A673 (cell line): ENCODE measurements around the gene TRIM39. TPM values are rescaled to one million over a fixed set of nuclear protein-coding genes. Genes with fewer than 3 reads are reported as not detected.

Experiments
- BruUV-seq: library from RNA; stranded (reverse); fragments of 400-500 nt; replicated peaks from 2 replicates; lab custom pipeline; 2021; lab: Mats Ljungman, UMichigan
- CTCF ChIA-PET: fragments of 300-600 bp; sonication (Branson Sonifier 250); formaldehyde crosslinking; loops from one replicate; lab custom pipeline; 2022; ENCODE audit warnings: antibody characterized with exemption; lab: Charles Lee
- POLR2A ChIA-PET: fragments of 300-600 bp; sonication (Branson Sonifier 250); formaldehyde crosslinking; loops from one replicate; lab custom pipeline; 2022; ENCODE audit warnings: antibody characterized with exemption; ENCODE audit not compliant: low non-redundant PET; lab: Charles Lee
- DNase-seq: peaks from one replicate; pipeline ENCODE4 v3.0.0-alpha.2; 2015; ENCODE audit warnings: low spot score
- H3K27ac ChIP-seq: fragments of 200-600 bp; sonication (generic); 2 replicates; pipeline ENCODE4 v1.5.1; 2016; ENCODE audit warnings: mixed run types, low read depth, mild to moderate bottlenecking, mixed read lengths, antibody characterized with exemption, low read length; ENCODE audit not compliant: poor library complexity, severe bottlenecking
- H3K27me3 ChIP-seq: fragments of 200-600 bp; sonication (generic); replicated peaks from 2 replicates; pipeline ENCODE4 v1.6.1; 2017; ENCODE audit warnings: mixed run types, low read depth, mild to moderate bottlenecking, mixed read lengths, antibody characterized with exemption, low read length; ENCODE audit not compliant: insufficient read depth, poor library complexity
- H3K36me3 ChIP-seq: fragments of 200-600 bp; sonication (generic); 2 replicates; pipeline ENCODE4 v1.6.1; 2016; ENCODE audit warnings: mixed run types, mild to moderate bottlenecking, mixed read lengths, antibody characterized with exemption, low read length; ENCODE audit not compliant: insufficient read depth, poor library complexity, severe bottlenecking
- H3K4me1 ChIP-seq: fragments of 200-600 bp; sonication (generic); 2 replicates; pipeline ENCODE4 v1.6.1; 2017; ENCODE audit warnings: mixed run types, mild to moderate bottlenecking, mixed read lengths, antibody characterized with exemption, low read length; ENCODE audit not compliant: insufficient read depth, poor library complexity, severe bottlenecking
- H3K4me3 ChIP-seq: fragments of 200-600 bp; sonication (generic); 2 replicates; pipeline ENCODE4 v1.5.1; 2016; ENCODE audit warnings: low read depth, mixed run types, mild to moderate bottlenecking, mixed read lengths, low read length; ENCODE audit not compliant: poor library complexity, severe bottlenecking
- H3K9me3 ChIP-seq: fragments of 200-600 bp; sonication (generic); 2 replicates; pipeline ENCODE4 v1.6.1; 2016; ENCODE audit warnings: mixed run types, low read depth, mild to moderate bottlenecking, mixed read lengths, antibody characterized with exemption, low read length; ENCODE audit not compliant: poor library complexity, severe bottlenecking
- CTCF ChIP-seq: fragments of 300-800, 200-600 bp; sonication (generic); conservative IDR thresholded peaks from 2 replicates; pipeline ENCODE4 v1.5.1; 2017; ENCODE audit warnings: low read depth, mild to moderate bottlenecking, antibody characterized with exemption, low read length, moderate library complexity, mixed read lengths
- EZH2 ChIP-seq: fragments of 200-600 bp; sonication (generic); IDR thresholded peaks from 2 replicates; pipeline ENCODE4 v1.6.1; 2017; ENCODE audit warnings: borderline replicate concordance, low read depth, mild to moderate bottlenecking, mixed read lengths, antibody characterized with exemption, low read length; ENCODE audit not compliant: poor library complexity, severe bottlenecking
- intact Hi-C: fragments of 100-400 bp; cut with micrococcal nuclease; formaldehyde crosslinking; loops from one replicate; pipeline ENCODE4 v1.10.0; 2022; ENCODE audit not compliant: unreplicated experiment
- total RNA-seq: library from RNA; stranded (reverse); gene quantifications from 2 replicates; pipeline ENCODE4 v1.2.3, GENCODE V29; 2021

TRIM39 gene
- total RNA-seq, 1 experiment from 2014 or later, result 14.3 TPM

DNA sequence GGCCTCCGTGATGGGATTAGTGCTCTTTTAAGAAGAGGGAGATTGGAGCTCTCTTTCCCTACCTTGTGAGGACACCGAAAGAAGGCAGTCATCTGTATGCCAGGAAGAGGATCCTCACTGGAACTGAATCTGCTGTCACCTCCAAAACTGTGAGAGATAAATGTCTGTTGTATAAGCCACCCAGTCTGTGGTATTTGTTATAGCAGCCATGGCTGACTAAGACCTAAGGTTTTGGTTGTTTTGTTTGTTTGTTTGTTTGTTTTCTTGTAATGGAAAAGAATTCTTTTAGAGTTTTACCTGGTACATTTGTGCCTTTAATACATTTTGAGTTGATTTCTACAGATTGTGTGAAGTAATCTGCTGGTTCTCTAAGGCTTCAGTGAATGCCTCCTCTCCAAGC, 25.8 kb downstream of the TRIM39 start:
- POLR2A ChIA-PET, result no interaction called here

DNA sequence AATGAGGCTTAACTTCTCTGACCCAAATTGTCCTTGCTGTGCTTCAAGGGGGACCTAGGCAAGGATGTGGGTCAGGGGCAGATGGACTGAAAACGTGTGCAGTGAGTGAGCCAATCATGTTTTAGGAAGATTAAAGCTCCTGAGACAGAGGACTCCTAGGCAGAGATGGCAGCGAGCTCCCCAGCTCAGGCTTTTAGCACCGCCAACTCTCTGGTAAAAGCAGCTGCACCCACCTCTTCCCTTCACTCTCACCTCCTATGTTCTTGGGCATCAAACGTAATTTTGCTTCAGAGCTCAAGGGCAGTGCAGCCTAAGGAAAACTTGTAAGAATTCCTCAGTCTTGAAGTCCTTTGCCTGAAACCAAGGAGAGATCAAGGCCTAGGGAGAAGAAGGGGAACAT, 28.6 kb downstream of the TRIM39 start:
- H3K9me3 ChIP-seq, result no peaks in the 10 kb centered on the region
- ChIA-PET POLR2A (interaction anchor here (0.6 kb wide), 1 partner anchor 66 kb away, joined by 12 read pairs; no protein-coding TSS in a partner anchor), CTCF (no interaction called here)
- H3K4me3 ChIP-seq, result no peak overlapping the region
- H3K27me3 ChIP-seq, result peaks cover 25% of the 10 kb centered on the region
- H3K27ac ChIP-seq, result no peak overlapping the region
- TF ChIP-seq EZH2 (no peak), CTCF (no peak)
- peaks cover 6% of the 10 kb centered on the region for H3K4me1 ChIP-seq
- intact Hi-C loops, result loop anchor here (10.0 kb wide), 1 partner anchor 90 kb away; no protein-coding TSS in a partner anchor
- BruUV-seq, result no TSS peak
- DNase-seq, result no peak
- no peaks in the 10 kb centered on the region for H3K36me3 ChIP-seq

More for the DNA sequence above, 25.8 kb downstream of the TRIM39 start:
- CTCF ChIA-PET, result no interaction called here
- no peak for DNase-seq
- Histone ChIP-seq H3K27me3 (no peaks in the 10 kb centered on the region), H3K4me3 (no peak overlapping the region), H3K27ac (no peak overlapping the region), H3K4me1 (no peaks in the 10 kb centered on the region), H3K36me3 (peaks cover 1% of the 10 kb centered on the region), H3K9me3 (no peaks in the 10 kb centered on the region)
- no peak for TF ChIP-seq EZH2
- no peak for TF ChIP-seq CTCF
- intact Hi-C loops, result loop anchor here (10.0 kb wide), 1 partner anchor 92 kb away; no protein-coding TSS in a partner anchor
- BruUV-seq, result no TSS peak

DNA sequence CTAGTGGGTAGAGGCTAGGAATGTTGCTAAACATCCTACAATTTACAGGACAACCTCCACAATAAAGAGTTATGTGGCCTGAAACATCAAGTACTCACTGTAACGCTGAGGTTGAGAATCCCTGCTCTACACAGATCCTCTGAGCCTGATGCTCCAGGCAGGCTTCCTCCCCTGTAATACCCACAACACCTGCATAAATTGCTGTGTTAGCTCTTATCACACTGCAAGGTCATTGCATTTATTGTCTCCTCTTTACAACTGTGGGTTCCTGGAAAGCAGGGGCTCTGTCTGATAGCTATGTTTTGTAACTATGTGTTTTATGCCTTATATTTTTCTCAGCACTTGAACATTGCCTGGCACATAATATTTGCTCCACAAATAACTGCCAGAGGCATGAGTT, 29.8 kb downstream of the TRIM39 start:
- POLR2A ChIA-PET, result no interaction called here
- CTCF ChIA-PET, result no interaction called here
- BruUV-seq, result no TSS peak
- H3K36me3 ChIP-seq, result no peaks in the 10 kb centered on the region
- intact Hi-C loops, result loop anchor here (2.0 to 10.0 kb wide), 2 partner anchors 42 to 88 kb away; no protein-coding TSS in a partner anchor
- H3K27ac ChIP-seq, result no peak overlapping the region
- DNase-seq, result no peak
- no peak overlapping the region for H3K4me3 ChIP-seq
- H3K4me1 ChIP-seq, result peaks cover 6% of the 10 kb centered on the region
- H3K27me3 ChIP-seq, result peaks cover 38% of the 10 kb centered on the region
- TF ChIP-seq CTCF (no peak), EZH2 (no peak)
- no peaks in the 10 kb centered on the region for H3K9me3 ChIP-seq
